Parathyroid adenoma (tissue), 2 donors: ENCODE measurements around the gene ASMTL.

Experiments used
- H2AFZ ChIP-seq: fragments of 300-600 bp; sonication (generic); one replicate; pipeline ENCODE4 v1.7.0; 2017; ENCODE audit warnings: antibody characterized with exemption, mild to moderate bottlenecking
- H3K27ac ChIP-seq: fragments of 300-600 bp; sonication (generic); one replicate; pipeline ENCODE4 v1.7.0; 2017
- H3K27me3 ChIP-seq: fragments of 300-600 bp; sonication (generic); one replicate; pipeline ENCODE4 v1.7.0; 2017; ENCODE audit warnings: low read length; ENCODE audit not compliant: control insufficient read depth, insufficient read depth
- H3K36me3 ChIP-seq: fragments of 300-600 bp; sonication (generic); one replicate; pipeline ENCODE4 v1.7.0; 2017; ENCODE audit warnings: low read length; ENCODE audit not compliant: control insufficient read depth, insufficient read depth
- H3K4me1 ChIP-seq: fragments of 300-600 bp; sonication (generic); one replicate; pipeline ENCODE4 v1.7.0; 2017; ENCODE audit warnings: control low read depth
- H3K4me2 ChIP-seq: fragments of 300-600 bp; sonication (generic); one replicate; pipeline ENCODE4 v1.7.0; 2017; ENCODE audit warnings: low read length
- H3K4me3 ChIP-seq: fragments of 300-600 bp; sonication (generic); one replicate; pipeline ENCODE4 v1.7.0; 2017; ENCODE audit warnings: low read depth, low read length
- H3K79me2 ChIP-seq: fragments of 300-600 bp; sonication (generic); one replicate; pipeline ENCODE4 v1.7.0; 2017; ENCODE audit warnings: control low read depth
- H3K9ac ChIP-seq: fragments of 300-600 bp; sonication (generic); one replicate; pipeline ENCODE4 v1.7.0; 2017; ENCODE audit warnings: mild to moderate bottlenecking
- H3K9me3 ChIP-seq: fragments of 300-600 bp; sonication (generic); one replicate; pipeline ENCODE4 v1.7.0; 2017; ENCODE audit warnings: low read length; ENCODE audit not compliant: control insufficient read depth
- TF ChIP-seq, protein P1 (sequence below): fragments of 300-600 bp; sonication (generic); IDR thresholded peaks from one replicate; pipeline ENCODE4 v1.7.0; 2017; ENCODE audit warnings: antibody characterized with exemption, mild to moderate bottlenecking
- donor health status: primary hyperparathyroidism.

ASMTL gene, protein sequence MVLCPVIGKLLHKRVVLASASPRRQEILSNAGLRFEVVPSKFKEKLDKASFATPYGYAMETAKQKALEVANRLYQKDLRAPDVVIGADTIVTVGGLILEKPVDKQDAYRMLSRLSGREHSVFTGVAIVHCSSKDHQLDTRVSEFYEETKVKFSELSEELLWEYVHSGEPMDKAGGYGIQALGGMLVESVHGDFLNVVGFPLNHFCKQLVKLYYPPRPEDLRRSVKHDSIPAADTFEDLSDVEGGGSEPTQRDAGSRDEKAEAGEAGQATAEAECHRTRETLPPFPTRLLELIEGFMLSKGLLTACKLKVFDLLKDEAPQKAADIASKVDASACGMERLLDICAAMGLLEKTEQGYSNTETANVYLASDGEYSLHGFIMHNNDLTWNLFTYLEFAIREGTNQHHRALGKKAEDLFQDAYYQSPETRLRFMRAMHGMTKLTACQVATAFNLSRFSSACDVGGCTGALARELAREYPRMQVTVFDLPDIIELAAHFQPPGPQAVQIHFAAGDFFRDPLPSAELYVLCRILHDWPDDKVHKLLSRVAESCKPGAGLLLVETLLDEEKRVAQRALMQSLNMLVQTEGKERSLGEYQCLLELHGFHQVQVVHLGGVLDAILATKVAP

DNA sequence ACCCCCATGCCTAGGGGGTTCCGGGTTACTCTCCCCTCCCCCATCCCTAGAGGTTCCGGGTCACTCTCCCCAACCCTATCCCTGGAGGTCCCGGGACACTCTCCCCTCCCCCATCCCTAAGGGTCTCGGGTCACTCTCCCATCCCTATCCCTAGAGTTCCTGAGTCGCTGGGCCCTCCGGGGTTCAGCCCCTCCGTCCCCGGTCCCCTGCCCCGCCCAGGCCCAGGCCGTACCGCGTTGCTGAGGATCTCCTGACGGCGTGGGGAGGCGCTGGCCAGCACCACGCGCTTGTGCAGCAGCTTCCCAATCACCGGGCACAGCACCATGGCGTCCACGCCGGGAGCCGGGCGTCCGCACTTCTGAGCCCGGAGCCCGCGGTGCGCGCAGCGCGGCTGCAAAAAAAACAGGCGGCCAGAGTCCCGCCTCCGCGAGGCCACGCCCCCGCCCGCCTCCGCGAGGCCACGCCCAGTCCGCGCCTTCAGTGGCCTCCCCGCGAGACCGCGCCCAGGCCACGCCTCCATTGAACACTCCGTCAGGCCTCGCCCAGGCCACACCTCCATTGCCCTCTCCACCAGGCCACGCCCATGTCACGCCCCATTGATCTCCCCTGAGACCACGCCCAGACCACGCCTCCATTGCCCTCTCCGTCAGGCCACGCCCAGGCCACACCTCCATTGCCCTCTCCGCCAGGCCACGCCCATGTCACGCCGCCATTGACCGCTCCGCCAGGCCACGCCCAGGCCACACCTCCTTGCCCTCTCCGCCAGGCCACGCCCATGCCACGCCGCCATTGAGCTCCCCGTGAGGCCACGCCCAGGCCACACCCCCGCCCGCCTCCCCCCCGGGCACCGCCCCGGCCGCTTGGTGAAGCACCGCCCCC lies at the start of gene ASMTL:
Gene ASMTL, minus strand, starts transcription at position 394 of the 879 bp plus-strand sequence. Its CDS starts 69 bp downstream, at position 325.
- TF ChIP-seq, protein P1, sequence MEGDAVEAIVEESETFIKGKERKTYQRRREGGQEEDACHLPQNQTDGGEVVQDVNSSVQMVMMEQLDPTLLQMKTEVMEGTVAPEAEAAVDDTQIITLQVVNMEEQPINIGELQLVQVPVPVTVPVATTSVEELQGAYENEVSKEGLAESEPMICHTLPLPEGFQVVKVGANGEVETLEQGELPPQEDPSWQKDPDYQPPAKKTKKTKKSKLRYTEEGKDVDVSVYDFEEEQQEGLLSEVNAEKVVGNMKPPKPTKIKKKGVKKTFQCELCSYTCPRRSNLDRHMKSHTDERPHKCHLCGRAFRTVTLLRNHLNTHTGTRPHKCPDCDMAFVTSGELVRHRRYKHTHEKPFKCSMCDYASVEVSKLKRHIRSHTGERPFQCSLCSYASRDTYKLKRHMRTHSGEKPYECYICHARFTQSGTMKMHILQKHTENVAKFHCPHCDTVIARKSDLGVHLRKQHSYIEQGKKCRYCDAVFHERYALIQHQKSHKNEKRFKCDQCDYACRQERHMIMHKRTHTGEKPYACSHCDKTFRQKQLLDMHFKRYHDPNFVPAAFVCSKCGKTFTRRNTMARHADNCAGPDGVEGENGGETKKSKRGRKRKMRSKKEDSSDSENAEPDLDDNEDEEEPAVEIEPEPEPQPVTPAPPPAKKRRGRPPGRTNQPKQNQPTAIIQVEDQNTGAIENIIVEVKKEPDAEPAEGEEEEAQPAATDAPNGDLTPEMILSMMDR = no peak
- Histone ChIP-seq H2AFZ (peak within 1 kb of the TSS; percentile 92), H3K36me3 (no peaks in the 10 kb centered on the region), H3K4me3 (peak within 1 kb of the TSS; percentile 86), H3K4me2 (peak within 1 kb of the TSS; percentile 96), H3K9me3 (no peaks in the 10 kb centered on the region), H3K79me2 (peaks cover 18% of the 10 kb centered on the region), H3K27me3 (no peaks in the 10 kb centered on the region), H3K27ac (peak within 1 kb of the TSS; percentile 87), H3K9ac (peak within 1 kb of the TSS; percentile 67), H3K4me1 (no peaks in the 10 kb centered on the region)

DNA sequence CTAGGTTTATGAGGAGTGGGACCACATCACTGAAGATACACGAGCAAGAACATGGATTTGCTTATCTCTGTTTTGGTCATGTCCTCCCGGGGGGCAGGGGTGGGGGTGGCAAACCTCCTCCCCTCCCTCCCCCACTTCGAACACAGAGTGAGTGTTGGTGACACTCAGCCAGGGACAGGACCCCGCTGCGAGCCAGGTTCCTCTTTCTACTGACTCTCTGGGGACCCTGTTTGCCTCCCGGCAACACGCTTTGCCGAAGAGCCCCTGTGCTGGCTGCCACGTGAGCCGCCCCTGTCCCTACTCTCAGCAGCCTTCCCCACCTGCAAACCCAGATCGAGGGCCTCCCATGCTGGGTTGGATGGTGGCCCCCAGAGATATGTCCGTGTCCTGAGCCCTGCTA lies 49.5 kb upstream of the ASMTL start:
- no peaks in the 10 kb centered on the region for H3K36me3 ChIP-seq
- no peak overlapping the region for H3K4me2 ChIP-seq
- no peak overlapping the region for H3K4me3 ChIP-seq
- TF ChIP-seq, protein P1 = no peak
- H3K9me3 ChIP-seq = no peaks in the 10 kb centered on the region
- peak overlapping the region; percentile 19 for H3K27ac ChIP-seq
- no peaks in the 10 kb centered on the region for H3K27me3 ChIP-seq
- no peaks in the 10 kb centered on the region for H3K4me1 ChIP-seq
- no peaks in the 10 kb centered on the region for H3K79me2 ChIP-seq
- H3K9ac ChIP-seq = no peak overlapping the region
- H2AFZ ChIP-seq = no peak overlapping the region

DNA sequence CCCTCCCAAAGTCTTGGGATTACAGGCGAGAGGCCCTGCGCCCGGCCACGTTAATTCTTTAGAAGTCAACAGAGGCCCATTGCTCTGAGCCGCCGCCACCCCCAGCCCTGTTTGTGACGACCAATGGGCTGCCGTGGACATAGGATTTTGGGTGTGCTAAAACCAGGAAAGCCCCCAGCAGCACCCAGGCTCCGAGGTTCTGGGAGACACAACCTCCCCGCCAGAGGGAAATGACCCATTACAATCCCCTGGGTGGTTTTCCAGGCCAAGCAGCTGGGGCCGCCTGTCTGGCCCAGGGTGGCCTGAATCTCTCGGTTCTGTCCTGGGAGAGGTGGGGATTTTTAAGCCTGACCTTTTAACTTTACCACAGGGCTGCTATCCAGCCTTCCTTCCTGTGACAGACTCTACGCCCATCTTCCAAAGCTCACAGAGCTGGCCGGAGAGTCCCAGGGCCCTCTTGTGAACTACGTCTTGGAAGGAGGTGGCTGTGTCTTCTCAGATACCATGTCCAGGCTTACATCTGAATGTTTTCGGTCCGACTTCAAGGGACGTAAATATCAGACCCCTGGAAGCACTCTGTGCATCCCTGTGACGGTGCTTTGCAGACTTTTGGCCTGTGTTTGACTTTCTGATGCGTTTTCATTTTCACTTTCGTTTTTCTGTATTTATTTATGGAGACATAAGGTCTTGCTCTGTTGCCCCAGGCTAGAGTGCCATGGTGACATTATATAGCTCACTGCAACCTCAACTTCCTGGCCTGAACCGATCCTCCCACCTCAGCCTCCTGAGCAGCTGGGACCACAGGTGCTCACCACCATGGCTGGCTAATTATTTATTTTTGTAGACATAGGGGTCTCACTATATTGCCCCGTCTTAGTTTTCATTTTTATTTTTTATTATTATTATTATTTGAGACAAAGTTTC lies 48.3 kb upstream of the ASMTL start:
- Histone ChIP-seq H3K79me2 (no peaks in the 10 kb centered on the region), H3K4me2 (no peak overlapping the region), H3K27ac (peak overlapping the region; percentile 32), H3K9ac (no peak overlapping the region), H2AFZ (no peak overlapping the region), H3K27me3 (no peaks in the 10 kb centered on the region), H3K4me3 (no peak overlapping the region), H3K36me3 (no peaks in the 10 kb centered on the region), H3K4me1 (no peaks in the 10 kb centered on the region), H3K9me3 (no peaks in the 10 kb centered on the region)
- TF ChIP-seq, protein P1 = no peak

DNA sequence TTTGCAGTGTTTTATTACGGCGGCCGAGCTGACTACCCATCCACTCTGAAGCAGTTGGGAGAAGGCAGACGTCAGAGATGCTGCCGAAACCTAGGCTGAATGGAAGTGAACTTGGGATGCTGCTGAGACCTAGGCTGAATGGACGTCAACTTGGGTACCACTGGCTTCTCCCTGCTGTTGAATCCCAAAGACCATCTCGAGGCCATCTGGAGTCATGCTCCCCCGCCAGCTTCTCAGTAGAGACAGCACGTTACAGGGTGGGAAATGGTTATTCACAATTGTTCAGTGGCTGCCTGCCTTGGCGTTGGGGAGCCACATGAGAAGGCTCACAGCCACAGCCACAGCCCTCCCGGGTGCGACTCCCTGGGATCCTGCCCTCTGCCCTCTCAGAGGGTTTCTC lies 43.4 kb upstream of the ASMTL start:
- TF ChIP-seq, protein P1 = no peak
- Histone ChIP-seq H3K4me1 (no peaks in the 10 kb centered on the region), H3K79me2 (no peaks in the 10 kb centered on the region), H3K27me3 (no peaks in the 10 kb centered on the region), H3K4me2 (no peak overlapping the region), H3K27ac (no peak overlapping the region), H3K36me3 (no peaks in the 10 kb centered on the region), H3K9me3 (no peaks in the 10 kb centered on the region), H2AFZ (no peak overlapping the region), H3K4me3 (no peak overlapping the region), H3K9ac (no peak overlapping the region)
